ENCODE data around the gene GPR158.

GPR158 gene

DNA sequence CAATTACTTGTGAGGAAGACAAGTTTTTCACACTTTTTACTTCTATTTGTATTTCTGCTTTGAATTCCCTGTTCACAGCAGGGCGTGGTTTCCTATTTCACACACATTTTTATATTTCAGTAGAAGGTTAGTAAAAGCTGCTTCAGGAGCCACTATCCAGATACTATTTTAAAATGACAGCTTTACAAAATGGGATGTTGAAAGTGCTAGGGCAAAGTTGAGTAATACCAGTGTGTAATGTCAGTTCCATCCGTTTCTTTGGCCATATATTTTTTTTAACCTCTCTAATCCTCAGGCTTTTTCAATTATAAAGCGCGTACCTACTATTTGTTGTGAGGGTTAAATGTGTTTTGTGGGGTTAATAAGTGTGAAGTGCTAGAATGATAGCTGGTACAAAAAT, 276.6 kb downstream of the GPR158 start:
- no peak for ATAC-seq
- no peak for TF ChIP-seq GLIS3 (CRISPR knock-in tag; IDR thresholded peaks at IDR 0.05)
- no peak for TF ChIP-seq ZNF565 (CRISPR knock-in tag; conservative IDR thresholded peaks at IDR 0.05; ENCODE audit: low read depth)
- no peak for TF ChIP-seq SNAI2 (CRISPR knock-in tag; IDR thresholded peaks at IDR 0.05)
- no peak for TF ChIP-seq ARNTL (CRISPR knock-in tag; IDR thresholded peaks at IDR 0.05; ENCODE audit: borderline replicate concordance, low read depth)
- no peak for TF ChIP-seq ISL1 (CRISPR knock-in tag; IDR thresholded peaks at IDR 0.05)
- TF ChIP-seq, protein P1, sequence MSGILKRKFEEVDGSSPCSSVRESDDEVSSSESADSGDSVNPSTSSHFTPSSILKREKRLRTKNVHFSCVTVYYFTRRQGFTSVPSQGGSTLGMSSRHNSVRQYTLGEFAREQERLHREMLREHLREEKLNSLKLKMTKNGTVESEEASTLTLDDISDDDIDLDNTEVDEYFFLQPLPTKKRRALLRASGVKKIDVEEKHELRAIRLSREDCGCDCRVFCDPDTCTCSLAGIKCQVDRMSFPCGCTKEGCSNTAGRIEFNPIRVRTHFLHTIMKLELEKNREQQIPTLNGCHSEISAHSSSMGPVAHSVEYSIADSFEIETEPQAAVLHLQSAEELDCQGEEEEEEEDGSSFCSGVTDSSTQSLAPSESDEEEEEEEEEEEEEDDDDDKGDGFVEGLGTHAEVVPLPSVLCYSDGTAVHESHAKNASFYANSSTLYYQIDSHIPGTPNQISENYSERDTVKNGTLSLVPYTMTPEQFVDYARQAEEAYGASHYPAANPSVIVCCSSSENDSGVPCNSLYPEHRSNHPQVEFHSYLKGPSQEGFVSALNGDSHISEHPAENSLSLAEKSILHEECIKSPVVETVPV (CRISPR knock-in tag; IDR thresholded peaks at IDR 0.05) = no peak
- TF ChIP-seq, protein P2, sequence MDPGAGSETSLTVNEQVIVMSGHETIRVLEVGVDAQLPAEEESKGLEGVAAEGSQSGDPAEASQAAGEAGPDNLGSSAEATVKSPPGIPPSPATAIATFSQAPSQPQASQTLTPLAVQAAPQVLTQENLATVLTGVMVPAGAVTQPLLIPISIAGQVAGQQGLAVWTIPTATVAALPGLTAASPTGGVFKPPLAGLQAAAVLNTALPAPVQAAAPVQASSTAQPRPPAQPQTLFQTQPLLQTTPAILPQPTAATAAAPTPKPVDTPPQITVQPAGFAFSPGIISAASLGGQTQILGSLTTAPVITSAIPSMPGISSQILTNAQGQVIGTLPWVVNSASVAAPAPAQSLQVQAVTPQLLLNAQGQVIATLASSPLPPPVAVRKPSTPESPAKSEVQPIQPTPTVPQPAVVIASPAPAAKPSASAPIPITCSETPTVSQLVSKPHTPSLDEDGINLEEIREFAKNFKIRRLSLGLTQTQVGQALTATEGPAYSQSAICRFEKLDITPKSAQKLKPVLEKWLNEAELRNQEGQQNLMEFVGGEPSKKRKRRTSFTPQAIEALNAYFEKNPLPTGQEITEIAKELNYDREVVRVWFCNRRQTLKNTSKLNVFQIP (CRISPR knock-in tag; IDR thresholded peaks at IDR 0.05; ENCODE audit: borderline replicate concordance, low read depth) = no peak
- TF ChIP-seq ZFP3 (CRISPR knock-in tag; IDR thresholded peaks at IDR 0.05) = no peak
- TF ChIP-seq OSR1 (CRISPR knock-in tag; IDR thresholded peaks at IDR 0.05) = no peak
- TF ChIP-seq PPARA (CRISPR knock-in tag; IDR thresholded peaks at IDR 0.05; ENCODE audit: borderline replicate concordance) = no peak
- TF ChIP-seq, protein P3, sequence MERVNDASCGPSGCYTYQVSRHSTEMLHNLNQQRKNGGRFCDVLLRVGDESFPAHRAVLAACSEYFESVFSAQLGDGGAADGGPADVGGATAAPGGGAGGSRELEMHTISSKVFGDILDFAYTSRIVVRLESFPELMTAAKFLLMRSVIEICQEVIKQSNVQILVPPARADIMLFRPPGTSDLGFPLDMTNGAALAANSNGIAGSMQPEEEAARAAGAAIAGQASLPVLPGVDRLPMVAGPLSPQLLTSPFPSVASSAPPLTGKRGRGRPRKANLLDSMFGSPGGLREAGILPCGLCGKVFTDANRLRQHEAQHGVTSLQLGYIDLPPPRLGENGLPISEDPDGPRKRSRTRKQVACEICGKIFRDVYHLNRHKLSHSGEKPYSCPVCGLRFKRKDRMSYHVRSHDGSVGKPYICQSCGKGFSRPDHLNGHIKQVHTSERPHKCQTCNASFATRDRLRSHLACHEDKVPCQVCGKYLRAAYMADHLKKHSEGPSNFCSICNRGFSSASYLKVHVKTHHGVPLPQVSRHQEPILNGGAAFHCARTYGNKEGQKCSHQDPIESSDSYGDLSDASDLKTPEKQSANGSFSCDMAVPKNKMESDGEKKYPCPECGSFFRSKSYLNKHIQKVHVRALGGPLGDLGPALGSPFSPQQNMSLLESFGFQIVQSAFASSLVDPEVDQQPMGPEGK (CRISPR knock-in tag; IDR thresholded peaks at IDR 0.05; ENCODE audit: borderline replicate concordance) = no peak
- TF ChIP-seq, protein P4, sequence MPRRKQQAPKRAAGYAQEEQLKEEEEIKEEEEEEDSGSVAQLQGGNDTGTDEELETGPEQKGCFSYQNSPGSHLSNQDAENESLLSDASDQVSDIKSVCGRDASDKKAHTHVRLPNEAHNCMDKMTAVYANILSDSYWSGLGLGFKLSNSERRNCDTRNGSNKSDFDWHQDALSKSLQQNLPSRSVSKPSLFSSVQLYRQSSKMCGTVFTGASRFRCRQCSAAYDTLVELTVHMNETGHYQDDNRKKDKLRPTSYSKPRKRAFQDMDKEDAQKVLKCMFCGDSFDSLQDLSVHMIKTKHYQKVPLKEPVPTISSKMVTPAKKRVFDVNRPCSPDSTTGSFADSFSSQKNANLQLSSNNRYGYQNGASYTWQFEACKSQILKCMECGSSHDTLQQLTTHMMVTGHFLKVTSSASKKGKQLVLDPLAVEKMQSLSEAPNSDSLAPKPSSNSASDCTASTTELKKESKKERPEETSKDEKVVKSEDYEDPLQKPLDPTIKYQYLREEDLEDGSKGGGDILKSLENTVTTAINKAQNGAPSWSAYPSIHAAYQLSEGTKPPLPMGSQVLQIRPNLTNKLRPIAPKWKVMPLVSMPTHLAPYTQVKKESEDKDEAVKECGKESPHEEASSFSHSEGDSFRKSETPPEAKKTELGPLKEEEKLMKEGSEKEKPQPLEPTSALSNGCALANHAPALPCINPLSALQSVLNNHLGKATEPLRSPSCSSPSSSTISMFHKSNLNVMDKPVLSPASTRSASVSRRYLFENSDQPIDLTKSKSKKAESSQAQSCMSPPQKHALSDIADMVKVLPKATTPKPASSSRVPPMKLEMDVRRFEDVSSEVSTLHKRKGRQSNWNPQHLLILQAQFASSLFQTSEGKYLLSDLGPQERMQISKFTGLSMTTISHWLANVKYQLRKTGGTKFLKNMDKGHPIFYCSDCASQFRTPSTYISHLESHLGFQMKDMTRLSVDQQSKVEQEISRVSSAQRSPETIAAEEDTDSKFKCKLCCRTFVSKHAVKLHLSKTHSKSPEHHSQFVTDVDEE (CRISPR knock-in tag; IDR thresholded peaks at IDR 0.05) = no peak
- TF ChIP-seq ESRRG (CRISPR knock-in tag; IDR thresholded peaks at IDR 0.05) = no peak

DNA sequence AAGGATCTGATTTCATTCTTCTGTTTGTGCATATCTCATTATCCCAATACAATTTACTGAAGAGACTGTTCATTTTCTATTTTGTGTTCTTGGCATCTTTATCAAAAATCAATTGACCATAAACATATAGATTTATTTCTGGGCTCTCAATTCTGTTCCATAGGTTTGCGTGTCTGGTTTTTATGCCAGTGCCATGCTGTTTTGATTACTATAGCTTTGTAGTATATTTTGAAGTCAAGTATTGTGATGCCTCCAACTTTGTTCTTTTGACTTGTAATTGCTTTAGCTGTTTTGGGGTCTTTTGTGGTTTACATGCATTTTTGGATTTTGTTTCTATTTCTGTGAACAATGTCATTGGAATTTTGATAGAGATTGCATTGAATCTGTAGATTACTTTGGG, 278.8 kb downstream of the GPR158 start:
- TF ChIP-seq ZNF8 (CRISPR knock-in tag; IDR thresholded peaks at IDR 0.05) = no peak
- TF ChIP-seq ESRRG (CRISPR knock-in tag; IDR thresholded peaks at IDR 0.05) = no peak
- TF ChIP-seq, protein P5, sequence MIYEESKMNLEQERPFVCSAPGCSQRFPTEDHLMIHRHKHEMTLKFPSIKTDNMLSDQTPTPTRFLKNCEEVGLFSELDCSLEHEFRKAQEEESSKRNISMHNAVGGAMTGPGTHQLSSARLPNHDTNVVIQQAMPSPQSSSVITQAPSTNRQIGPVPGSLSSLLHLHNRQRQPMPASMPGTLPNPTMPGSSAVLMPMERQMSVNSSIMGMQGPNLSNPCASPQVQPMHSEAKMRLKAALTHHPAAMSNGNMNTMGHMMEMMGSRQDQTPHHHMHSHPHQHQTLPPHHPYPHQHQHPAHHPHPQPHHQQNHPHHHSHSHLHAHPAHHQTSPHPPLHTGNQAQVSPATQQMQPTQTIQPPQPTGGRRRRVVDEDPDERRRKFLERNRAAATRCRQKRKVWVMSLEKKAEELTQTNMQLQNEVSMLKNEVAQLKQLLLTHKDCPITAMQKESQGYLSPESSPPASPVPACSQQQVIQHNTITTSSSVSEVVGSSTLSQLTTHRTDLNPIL (CRISPR knock-in tag; IDR thresholded peaks at IDR 0.05; ENCODE audit: low read depth) = no peak
- no peak for TF ChIP-seq ZFP3 (CRISPR knock-in tag; IDR thresholded peaks at IDR 0.05)
- TF ChIP-seq ZNF565 (CRISPR knock-in tag; conservative IDR thresholded peaks at IDR 0.05; ENCODE audit: low read depth) = no peak
- TF ChIP-seq, protein P4 (CRISPR knock-in tag; IDR thresholded peaks at IDR 0.05) = no peak
- no peak for TF ChIP-seq ZC3H10 (CRISPR knock-in tag; IDR thresholded peaks at IDR 0.05)
- TF ChIP-seq, protein P2 (CRISPR knock-in tag; IDR thresholded peaks at IDR 0.05; ENCODE audit: borderline replicate concordance, low read depth) = no peak
- no peak for TF ChIP-seq ISL1 (CRISPR knock-in tag; IDR thresholded peaks at IDR 0.05)
- TF ChIP-seq TCF4 (CRISPR knock-in tag; IDR thresholded peaks at IDR 0.05; ENCODE audit: borderline replicate concordance) = no peak
- no peak for TF ChIP-seq CSDC2 (CRISPR knock-in tag; IDR thresholded peaks at IDR 0.05)
- TF ChIP-seq, protein P3 (CRISPR knock-in tag; IDR thresholded peaks at IDR 0.05; ENCODE audit: borderline replicate concordance) = no peak
- TF ChIP-seq ARNTL (CRISPR knock-in tag; IDR thresholded peaks at IDR 0.05; ENCODE audit: borderline replicate concordance, low read depth) = no peak
- no peak for ATAC-seq
